Large intestine (tissue), 3 donors: ENCODE measurements around the gene TLL1. TPM values are rescaled to one million over a fixed set of nuclear protein-coding genes. Genes with fewer than 3 reads are reported as not detected.

Experiments
- DNase-seq, 2 donors: peaks; one replicate each; pipeline versions ENCODE4 v3.0.0 to v3.0.0-alpha.2; 2013
- H3K27ac ChIP-seq: one replicate; pipeline ENCODE4 v1.5.1; 2013; ENCODE audit warnings: low read length
- H3K27me3 ChIP-seq: 2 replicates; pipeline ENCODE4 v1.6.1; 2013; ENCODE audit warnings: low read length; ENCODE audit not compliant: control insufficient read depth, insufficient read depth
- H3K36me3 ChIP-seq: 2 replicates; pipeline ENCODE4 v1.6.1; 2013; ENCODE audit warnings: low read length; ENCODE audit not compliant: control insufficient read depth, insufficient read depth
- H3K4me1 ChIP-seq: one replicate; pipeline ENCODE4 v1.6.1; 2013; ENCODE audit warnings: low read length; ENCODE audit not compliant: control insufficient read depth, insufficient read depth
- H3K4me3 ChIP-seq: one replicate; pipeline ENCODE4 v1.5.1; 2013; ENCODE audit warnings: low read length
- H3K9me3 ChIP-seq: one replicate; pipeline ENCODE4 v1.6.1; 2013; ENCODE audit warnings: mild to moderate bottlenecking, low read depth, low read length, moderate library complexity; ENCODE audit not compliant: control insufficient read depth
- WGBS: methylation state at CpG from one replicate; pipeline ENCODE4 v1.1.5; 2013; ENCODE audit warnings: low lambda C conversion rate; ENCODE audit not compliant: insufficient coverage; 5-methylcytosine and 5-hydroxymethylcytosine counted together
- polyA plus RNA-seq: library from polyadenylated mRNA; unstranded; fragments of 120-200 nt; gene quantifications from one replicate; pipeline ENCODE4 v1.2.1, GENCODE V29; 2013

The TLL1 gene
- polyA plus RNA-seq, 1 donor: 2.8 TPM

DNA sequence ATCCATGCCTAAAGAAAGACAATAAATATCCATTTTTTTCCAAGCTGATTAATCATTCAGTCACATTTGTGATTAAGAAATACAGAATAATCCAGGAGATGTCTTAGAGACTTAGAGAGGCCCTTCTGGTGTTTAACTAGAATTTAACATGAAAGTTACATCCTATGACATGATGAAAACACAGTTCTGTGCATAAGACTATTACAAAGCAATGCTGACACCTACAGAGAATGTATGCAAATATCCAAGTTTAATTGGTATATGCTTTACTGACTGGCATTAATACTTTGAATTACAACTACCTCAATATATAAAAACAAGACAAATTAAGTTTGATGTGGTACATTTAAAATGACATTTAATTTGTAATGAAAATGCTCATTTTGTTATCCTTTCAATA is 17.8 kb upstream of the TLL1 start:
- H3K4me1 ChIP-seq: no peaks in the 10 kb centered on the region
- no peaks in the 10 kb centered on the region for H3K9me3 ChIP-seq
- DNase-seq: no peak
- no peak overlapping the region for H3K4me3 ChIP-seq
- no peaks in the 10 kb centered on the region for H3K27me3 ChIP-seq
- no peaks in the 10 kb centered on the region for H3K36me3 ChIP-seq
- H3K27ac ChIP-seq: no peak overlapping the region

DNA sequence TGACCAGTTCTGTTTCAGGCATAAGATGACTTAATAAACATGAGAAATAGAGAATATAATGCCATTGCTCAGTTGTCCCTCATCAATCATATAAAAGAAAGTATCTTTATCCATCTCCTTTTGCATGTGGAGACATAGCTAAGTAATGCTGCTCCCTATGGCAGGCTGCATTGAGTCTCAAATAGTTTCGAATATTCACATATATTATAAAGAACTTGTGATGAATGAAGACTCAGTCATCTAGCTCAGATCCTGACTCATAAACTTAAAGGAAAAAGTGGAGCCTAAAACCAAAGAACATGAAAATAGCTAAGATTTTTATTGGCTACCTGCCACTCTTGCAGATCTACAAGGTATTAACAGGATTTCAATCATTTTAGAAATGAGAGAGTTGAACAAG is 11.7 kb upstream of the TLL1 start:
- H3K4me1 ChIP-seq: peaks cover under 1% of the 10 kb centered on the region
- no peak overlapping the region for H3K4me3 ChIP-seq
- WGBS: no CpG with 5 or more reads among the region's 1 CpG
- H3K27me3 ChIP-seq: no peaks in the 10 kb centered on the region
- H3K9me3 ChIP-seq: no peaks in the 10 kb centered on the region
- H3K27ac ChIP-seq: no peak overlapping the region
- DNase-seq: no peak
- H3K36me3 ChIP-seq: no peaks in the 10 kb centered on the region

DNA sequence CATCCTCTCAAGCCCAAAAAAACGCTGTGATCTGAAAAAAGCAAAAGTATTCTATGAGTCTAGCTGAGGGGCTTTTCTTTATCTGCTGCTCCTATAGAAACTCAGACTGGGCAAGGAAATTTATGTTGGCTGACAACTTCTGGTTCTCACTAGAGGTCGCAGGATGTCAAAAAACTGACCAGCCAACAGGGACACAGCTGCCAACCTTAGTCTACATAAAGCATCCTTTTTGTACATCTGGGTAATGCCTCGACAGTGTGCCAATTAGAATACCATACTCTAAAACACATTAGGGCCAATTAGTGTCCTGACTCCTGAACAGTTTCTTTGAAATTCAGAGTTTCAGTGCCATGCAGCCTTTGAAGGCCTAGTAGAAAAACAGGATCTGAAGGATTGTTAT is 8.8 kb upstream of the TLL1 start:
- Histone ChIP-seq H3K4me1 (peaks cover 6% of the 10 kb centered on the region), H3K9me3 (no peaks in the 10 kb centered on the region), H3K27me3 (no peaks in the 10 kb centered on the region), H3K4me3 (no peak overlapping the region), H3K36me3 (no peaks in the 10 kb centered on the region), H3K27ac (no peak overlapping the region)
- WGBS: 14% methylated on average over 1 of the region's 3 CpGs
- peak in 1 of 2 donors; percentile 3 for DNase-seq

DNA sequence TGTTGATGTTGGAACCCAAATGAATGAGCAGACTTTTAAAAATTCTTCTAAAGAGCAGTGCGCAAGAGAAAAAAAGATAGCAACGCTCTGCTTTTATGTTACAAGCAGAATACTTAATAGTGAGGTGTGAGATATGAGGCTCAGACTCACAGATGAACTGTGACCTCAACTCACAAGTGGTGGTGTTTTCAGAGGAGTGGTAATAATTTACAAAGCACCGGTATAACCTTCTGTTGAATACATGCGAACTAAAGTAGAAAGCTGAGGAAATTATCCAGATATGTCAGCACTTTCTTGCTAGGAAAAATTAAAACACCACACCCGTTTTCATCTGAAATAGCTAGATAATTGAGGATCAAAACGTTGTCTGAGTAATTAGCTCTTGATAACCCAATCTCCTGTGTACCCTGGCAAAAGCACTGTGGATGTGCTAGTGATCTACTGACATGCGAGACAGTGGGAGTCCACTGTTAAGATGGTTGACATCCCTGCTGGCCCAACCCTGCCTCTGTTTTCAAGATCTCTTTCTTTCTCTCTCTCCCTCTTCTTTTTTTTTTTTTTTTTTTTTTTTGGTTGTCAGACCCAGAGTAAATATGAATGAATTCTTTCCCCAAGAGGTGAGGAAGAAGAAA is 6.9 kb upstream of the TLL1 start:
- no peaks in the 10 kb centered on the region for H3K9me3 ChIP-seq
- no peaks in the 10 kb centered on the region for H3K27me3 ChIP-seq
- peak overlapping the region; percentile 61 for H3K27ac ChIP-seq
- no CpG with 5 or more reads among the region's 7 CpGs for WGBS
- DNase-seq: peak; percentile 67 to 87
- H3K36me3 ChIP-seq: no peaks in the 10 kb centered on the region
- peaks cover 6% of the 10 kb centered on the region for H3K4me1 ChIP-seq
- H3K4me3 ChIP-seq: no peak overlapping the region

DNA sequence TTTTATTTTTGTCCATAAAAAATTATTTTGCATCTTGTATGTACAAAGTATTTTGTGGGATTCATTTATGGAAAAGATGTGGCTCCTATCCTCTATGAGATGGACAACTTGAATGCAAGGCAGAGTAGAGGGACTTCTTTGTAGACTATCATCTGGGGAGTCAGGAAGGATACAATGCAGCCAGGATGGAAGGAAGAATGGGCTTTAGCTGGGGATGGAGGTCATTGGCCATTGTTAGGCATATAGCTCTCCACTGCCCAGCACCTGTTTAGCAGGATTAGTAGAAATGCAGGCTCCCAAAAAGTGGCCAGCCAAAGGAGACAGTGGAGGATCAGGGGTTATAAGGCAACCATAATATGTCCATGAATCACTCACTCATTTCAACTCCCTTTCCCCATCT is 5.1 kb upstream of the TLL1 start:
- Histone ChIP-seq H3K27me3 (peaks cover 12% of the 10 kb centered on the region), H3K4me1 (peaks cover 6% of the 10 kb centered on the region), H3K4me3 (no peak overlapping the region), H3K36me3 (no peaks in the 10 kb centered on the region), H3K9me3 (no peaks in the 10 kb centered on the region), H3K27ac (no peak overlapping the region)
- DNase-seq: no peak

DNA sequence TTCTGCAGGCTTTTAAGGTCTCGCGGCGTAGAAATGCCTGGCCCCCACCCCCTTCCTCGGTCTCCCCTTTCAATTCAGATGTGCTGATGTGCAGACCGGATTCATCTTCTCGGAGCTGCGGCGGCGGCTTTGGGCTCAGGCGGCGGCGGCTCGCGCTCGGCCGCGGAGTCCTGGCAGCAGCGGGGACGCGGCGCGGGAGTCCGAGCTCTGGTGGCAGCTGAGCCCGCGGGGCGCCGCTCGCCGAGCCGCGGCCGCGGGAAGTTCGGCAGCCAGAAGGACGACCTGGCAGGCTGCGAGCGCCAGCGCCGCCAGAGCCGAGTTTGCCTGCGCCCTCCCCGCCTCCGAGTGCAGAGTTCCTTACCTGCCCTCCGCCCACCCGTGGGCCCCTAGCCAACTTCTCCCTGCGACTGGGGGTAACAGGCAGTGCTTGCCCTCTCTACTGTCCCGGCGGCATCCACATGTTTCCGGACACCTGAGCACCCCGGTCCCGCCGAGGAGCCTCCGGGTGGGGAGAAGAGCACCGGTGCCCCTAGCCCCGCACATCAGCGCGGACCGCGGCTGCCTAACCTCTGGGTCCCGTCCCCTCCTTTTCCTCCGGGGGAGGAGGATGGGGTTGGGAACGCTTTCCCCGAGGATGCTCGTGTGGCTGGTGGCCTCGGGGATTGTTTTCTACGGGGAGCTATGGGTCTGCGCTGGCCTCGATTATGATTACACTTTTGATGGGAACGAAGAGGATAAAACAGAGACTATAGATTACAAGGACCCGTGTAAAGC is 448 bp downstream of the TLL1 start:
- H3K4me3 ChIP-seq: peak overlapping the region; percentile 65
- H3K27me3 ChIP-seq: peaks cover 37% of the 10 kb centered on the region
- H3K36me3 ChIP-seq: no peaks in the 10 kb centered on the region
- DNase-seq: peak in 1 of 2 donors; percentile 72
- H3K4me1 ChIP-seq: peaks cover 6% of the 10 kb centered on the region
- no peaks in the 10 kb centered on the region for H3K9me3 ChIP-seq
- no peak overlapping the region for H3K27ac ChIP-seq
- WGBS: no CpG with 5 or more reads among the region's 70 CpGs

DNA sequence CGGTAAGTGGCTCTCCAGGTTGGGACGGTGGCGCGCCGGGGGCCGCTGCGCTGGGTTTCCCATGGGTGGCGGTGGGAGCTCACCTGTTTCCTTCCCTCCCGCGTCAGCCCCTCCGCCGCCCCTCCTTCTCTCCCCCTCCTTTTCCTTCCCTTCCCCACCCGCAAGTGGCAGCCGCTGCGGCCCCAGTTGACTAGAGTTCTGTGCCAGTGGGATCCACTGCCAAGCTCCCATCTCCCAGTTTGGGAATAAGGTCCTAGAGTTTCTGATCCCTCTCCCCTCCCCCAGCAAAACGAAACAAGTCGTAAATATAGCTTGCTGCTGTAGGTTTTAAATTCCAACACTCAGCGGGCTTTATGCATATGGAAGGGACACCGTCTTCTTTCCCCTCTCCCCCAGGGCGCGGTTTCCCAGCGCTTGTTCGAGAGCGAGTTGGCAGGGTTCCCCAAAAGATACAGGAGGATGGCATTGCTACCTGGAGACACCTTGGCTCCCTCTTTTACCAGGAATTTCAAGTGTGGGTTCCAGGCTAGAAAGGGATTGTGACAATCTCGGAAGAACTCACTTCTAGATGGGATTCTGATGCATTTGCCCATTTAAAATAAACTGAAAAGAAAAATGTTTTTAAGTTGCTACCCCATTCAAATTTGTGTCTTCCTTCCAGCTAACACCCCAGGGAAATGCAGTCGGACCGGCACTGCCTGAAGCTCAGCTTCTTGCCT is 1.2 kb downstream of the TLL1 start:
- H3K4me3 ChIP-seq: peak overlapping the region; percentile 65
- no peaks in the 10 kb centered on the region for H3K36me3 ChIP-seq
- no peaks in the 10 kb centered on the region for H3K9me3 ChIP-seq
- H3K27me3 ChIP-seq: peaks cover 37% of the 10 kb centered on the region
- DNase-seq: peak in 1 of 2 donors; percentile 63
- WGBS: no CpG with 5 or more reads among the region's 27 CpGs
- H3K27ac ChIP-seq: no peak overlapping the region
- H3K4me1 ChIP-seq: peaks cover 6% of the 10 kb centered on the region

DNA sequence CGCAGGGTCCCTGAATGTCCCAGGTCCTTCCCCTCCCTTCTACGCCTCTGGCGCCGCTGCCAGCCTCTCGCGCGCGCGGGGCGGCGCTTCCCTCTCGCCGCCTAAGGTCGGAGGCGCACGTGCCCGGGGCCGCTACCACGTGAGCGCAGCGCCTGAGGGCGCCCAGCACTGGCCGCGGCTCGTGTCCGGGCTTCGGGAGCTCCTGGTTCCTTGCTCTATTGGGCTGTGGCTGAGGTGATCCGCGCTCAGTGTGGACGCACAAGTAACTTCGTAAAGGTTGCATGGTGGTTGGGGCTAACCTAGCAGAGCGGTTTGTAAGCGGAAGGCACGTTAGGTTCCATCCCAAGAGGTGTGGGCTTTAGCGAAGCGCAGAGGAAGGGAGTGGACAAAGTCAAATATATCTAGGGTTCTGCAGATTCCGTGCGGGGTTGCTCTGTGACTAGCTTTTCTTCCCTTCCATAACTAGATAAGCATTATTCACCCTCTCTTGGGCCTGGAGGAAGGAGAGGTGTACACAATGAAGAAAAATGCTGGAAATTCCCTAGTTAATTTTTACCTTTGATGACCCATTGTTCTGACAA is 1.8 kb downstream of the TLL1 start:
- Histone ChIP-seq H3K36me3 (no peaks in the 10 kb centered on the region), H3K27me3 (peaks cover 37% of the 10 kb centered on the region), H3K9me3 (no peaks in the 10 kb centered on the region), H3K4me1 (peaks cover 6% of the 10 kb centered on the region), H3K4me3 (peak overlapping the region; percentile 65), H3K27ac (no peak overlapping the region)
- DNase-seq: peak; percentile 52 to 82
- no CpG with 5 or more reads among the region's 38 CpGs for WGBS

DNA sequence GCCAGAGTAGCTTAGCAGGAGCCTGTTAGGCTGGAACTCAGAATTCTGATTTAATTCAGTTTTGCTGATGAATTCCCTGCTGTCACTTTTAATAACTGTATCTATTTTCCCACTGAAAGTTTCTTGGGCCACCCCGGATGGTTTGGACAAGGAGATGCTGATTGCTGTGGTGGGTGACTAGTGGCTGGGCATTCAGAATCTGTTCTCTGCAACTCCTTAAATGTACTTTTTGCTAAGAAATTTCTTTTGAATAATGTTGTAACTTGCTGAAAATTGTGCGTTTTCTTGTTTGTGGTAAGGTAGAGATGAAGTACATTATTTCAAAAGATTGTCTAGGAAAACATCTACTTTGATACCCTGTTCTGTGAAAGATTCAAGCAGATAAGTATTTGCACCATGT is 2.4 kb downstream of the TLL1 start:
- Histone ChIP-seq H3K27me3 (peaks cover 37% of the 10 kb centered on the region), H3K9me3 (no peaks in the 10 kb centered on the region), H3K27ac (no peak overlapping the region), H3K36me3 (no peaks in the 10 kb centered on the region), H3K4me1 (peaks cover 6% of the 10 kb centered on the region), H3K4me3 (no peak overlapping the region)
- DNase-seq: no peak
- WGBS: 70% methylated on average over 2 of the region's 2 CpGs

DNA sequence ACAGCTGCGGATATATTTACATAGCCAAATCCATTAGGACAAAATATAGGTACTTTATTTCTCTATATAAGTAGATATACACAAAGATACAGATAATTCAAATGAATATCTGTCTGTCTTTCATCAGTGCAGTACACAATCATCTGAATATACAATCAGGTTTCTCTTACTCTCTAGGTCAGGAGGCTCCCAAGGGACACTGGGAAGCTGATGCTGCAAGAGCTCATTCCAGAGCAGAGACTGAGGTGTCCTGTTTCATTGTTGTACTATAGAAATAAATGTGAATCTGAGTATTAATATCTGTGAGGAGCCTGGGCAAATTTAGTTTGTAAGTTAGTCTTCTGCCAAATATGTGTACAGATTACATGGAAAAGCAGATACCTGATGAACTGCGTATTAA is 4.2 kb downstream of the TLL1 start:
- Histone ChIP-seq H3K4me1 (peaks cover 6% of the 10 kb centered on the region), H3K36me3 (no peaks in the 10 kb centered on the region), H3K27ac (no peak overlapping the region), H3K9me3 (no peaks in the 10 kb centered on the region), H3K27me3 (peaks cover 31% of the 10 kb centered on the region), H3K4me3 (no peak overlapping the region)
- WGBS: 100% methylated on average over 1 of the region's 2 CpGs
- no peak for DNase-seq
